GM12864 (cell line): ENCODE data around the gene CD82.

Experiments
- DNase-seq: peaks from one replicate; pipeline ENCODE4 v3.0.0-alpha.2; 2011; ENCODE audit warnings: low read depth
- H3K4me3 ChIP-seq: 2 replicates; pipeline ENCODE4 v1.5.1; 2011; ENCODE audit warnings: mild to moderate bottlenecking, low read depth, low read length, control low read depth
- TF ChIP-seq, protein P1 (sequence below): IDR thresholded peaks from 2 replicates; pipeline ENCODE4 v1.5.1; 2011; ENCODE audit warnings: low read depth, mild to moderate bottlenecking, moderate library complexity, low read length, control low read depth, inconsistent platforms; ENCODE audit errors: missing control alignments

Gene CD82

GRCh38 chr11:44608991-44609782 lies 43.7 kb downstream of the CD82 start:
- H3K4me3 ChIP-seq = no peak overlapping the region
- no peak for DNase-seq
- TF ChIP-seq, protein P1, sequence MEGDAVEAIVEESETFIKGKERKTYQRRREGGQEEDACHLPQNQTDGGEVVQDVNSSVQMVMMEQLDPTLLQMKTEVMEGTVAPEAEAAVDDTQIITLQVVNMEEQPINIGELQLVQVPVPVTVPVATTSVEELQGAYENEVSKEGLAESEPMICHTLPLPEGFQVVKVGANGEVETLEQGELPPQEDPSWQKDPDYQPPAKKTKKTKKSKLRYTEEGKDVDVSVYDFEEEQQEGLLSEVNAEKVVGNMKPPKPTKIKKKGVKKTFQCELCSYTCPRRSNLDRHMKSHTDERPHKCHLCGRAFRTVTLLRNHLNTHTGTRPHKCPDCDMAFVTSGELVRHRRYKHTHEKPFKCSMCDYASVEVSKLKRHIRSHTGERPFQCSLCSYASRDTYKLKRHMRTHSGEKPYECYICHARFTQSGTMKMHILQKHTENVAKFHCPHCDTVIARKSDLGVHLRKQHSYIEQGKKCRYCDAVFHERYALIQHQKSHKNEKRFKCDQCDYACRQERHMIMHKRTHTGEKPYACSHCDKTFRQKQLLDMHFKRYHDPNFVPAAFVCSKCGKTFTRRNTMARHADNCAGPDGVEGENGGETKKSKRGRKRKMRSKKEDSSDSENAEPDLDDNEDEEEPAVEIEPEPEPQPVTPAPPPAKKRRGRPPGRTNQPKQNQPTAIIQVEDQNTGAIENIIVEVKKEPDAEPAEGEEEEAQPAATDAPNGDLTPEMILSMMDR = no peak

DNA sequence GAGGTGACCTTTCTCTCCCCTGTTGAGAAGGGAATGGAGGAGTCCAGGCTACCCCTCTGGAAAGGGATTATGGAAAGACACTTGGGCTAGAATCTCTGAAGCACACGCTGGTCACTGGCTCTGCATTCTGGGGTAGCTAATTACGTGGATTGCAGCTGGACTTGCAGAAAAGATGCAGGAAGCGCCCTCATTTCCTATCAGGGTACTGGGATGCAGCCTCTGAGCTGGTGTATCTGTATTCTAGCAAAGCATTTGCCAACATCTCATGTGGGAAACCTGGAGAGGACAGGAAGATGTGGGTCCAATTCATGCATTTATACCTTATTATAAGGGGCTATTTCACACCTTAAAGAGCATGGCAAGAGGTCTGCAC lies 44.3 kb downstream of the CD82 start:
- DNase-seq = no peak
- TF ChIP-seq, protein P1 = no peak
- no peak overlapping the region for H3K4me3 ChIP-seq

GRCh38 chr11:44610186-44610955 lies 44.9 kb downstream of the CD82 start:
- no peak for DNase-seq
- H3K4me3 ChIP-seq = no peak overlapping the region
- TF ChIP-seq, protein P1 = no peak

DNA sequence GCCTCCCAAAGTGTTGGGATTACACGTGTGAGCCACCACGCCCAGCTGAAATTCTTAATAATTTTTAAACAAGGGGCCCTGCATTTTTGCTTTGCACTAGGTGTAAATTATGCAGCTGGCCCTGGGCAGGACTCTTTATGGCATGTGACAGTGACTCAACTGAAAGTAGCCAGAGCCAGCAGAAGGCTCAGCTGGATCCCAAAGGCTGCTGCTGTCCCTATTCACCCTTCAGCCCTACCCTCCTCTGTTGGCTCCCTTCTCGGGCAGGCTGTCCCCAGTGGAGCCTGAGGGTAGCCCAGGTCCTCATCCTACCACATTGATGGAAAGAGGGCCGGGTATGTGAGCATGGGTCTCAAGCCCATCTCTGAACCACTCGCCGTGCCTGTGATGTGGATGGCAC lies 45.6 kb downstream of the CD82 start:
- no peak overlapping the region for H3K4me3 ChIP-seq
- TF ChIP-seq, protein P1 = no peak
- DNase-seq = no peak

GRCh38 chr11:44611687-44612434 lies 46.4 kb downstream of the CD82 start:
- TF ChIP-seq, protein P1 = no peak
- H3K4me3 ChIP-seq = no peak overlapping the region
- peak; percentile 68 for DNase-seq

GRCh38 chr11:44613153-44613552 lies 47.7 kb downstream of the CD82 start:
- DNase-seq = no peak
- H3K4me3 ChIP-seq = no peak overlapping the region
- TF ChIP-seq, protein P1 = no peak
